ENCODE measurements around the gene ARHGEF19. TPM values are rescaled to one million over a fixed set of nuclear protein-coding genes. Genes with fewer than 3 reads are reported as not detected.

Gene ARHGEF19
- total RNA-seq (2022; extraction: Qiagen RNA extraction) = 5.1 to 5.9 TPM (median 5.2 TPM) in 5 replicates

DNA sequence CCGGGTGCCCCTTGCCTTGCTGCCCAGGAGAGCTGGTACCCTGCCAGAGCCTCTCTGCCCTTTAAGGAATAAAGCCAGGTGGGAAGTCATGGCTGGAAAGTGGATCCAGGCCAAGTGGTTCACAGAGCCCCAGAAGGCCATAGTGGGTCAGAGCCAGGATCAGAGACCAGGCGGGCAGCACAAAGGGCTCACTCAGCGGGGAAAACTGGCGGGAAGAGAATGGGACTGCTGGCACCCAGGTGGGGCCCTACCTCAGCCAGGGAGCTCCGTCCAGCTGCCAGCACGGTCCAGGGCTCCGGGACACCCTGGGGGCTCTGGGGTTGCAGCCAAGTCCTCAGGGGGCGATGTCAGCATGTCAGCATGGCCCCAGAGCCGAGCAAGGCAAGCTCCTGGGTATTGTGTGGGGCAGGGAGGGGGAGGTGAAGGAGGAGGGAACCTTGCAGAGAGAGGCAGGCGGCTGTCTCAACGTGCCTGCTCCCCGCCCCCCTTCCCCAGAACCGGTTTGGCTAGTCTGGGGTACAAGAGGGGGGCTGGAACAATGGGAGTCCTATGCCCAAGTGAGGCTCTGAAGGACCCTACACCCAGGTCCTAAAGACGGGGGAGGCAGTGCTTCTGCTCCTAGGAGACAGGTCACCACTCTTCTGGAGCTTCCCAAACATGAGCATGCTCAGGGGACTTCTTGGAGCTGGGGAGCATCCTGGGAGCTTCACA lies at the start of gene ARHGEF19:
Gene ARHGEF19 (minus strand): TSS at position 402 of the 711 bp plus-strand sequence. CDS start 3,598 bp downstream, outside the sequence.

GRCh38 chr1:16236511-16237342 lies 24.3 kb upstream of the ARHGEF19 start, which contains the start of gene CPLANE2:
TSS of gene CPLANE2 (minus strand) at chr1:16237183. CDS start at chr1:16236742, 441 bp downstream.

DNA sequence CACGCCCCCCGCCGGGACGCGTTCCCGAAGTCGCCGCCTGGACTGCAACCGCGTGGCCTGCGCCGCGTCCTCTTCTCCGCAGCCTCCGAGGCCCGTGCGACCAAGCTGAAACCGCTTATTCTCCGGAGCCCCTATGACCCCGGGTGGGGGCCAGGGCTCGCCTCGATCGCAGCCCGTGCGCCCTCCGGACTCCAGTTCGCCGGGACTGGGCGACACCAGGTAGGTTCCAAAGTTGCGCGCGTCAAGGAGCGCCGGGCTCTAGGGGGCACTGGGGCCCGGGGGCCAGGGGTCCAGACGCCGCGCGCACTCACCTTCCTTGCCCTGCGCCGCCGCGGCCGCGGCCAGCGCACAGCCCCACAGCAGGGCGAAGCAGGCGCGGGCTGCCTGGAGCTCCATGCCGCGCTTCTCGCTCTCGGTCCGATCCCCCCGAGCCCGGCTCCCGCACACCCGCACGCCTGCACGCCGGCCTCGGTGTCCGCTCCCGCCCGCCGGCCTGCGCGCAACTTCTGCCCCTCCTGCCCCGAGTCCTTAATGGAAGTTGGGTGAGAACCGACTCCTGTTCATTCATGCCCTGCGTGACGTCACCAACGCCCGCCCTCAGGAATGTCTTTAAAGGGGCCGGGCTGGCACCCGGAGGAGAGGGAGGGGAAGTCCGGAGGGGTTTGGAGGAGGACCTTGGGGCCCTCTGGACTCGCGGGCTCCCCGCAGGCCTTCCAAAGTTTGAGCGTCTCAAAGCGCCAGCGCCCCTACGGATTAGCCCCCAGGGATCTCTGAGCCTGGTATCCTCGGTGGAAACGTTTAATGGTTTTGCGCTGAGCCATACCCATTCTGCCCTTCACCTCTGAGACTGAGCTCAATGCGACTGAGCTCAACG lies 56.7 kb downstream of the ARHGEF19 start, which contains the start of gene EPHA2:
Gene EPHA2 (minus strand): TSS at position 533 of the 874 bp plus-strand sequence. CDS start 137 bp downstream, at position 396.

Other genes with a start within 250 kb of the ARHGEF19 start
- 9.7 to 13.9 TPM (median 12.7 TPM) in 5 replicates for gene ZBTB17, start 236.6 kb downstream of the ARHGEF19 start, total RNA-seq (2022; extraction: Qiagen RNA extraction)
- not detected in 5 replicates for gene SRARP, start 208.4 kb downstream of the ARHGEF19 start, total RNA-seq (2022; extraction: Qiagen RNA extraction)
- 0.05 to 0.14 TPM (median 0.09 TPM) in 4 of 5 replicates, not detected in the other for gene HSPB7, start 194.6 kb downstream of the ARHGEF19 start, total RNA-seq (2022; extraction: Qiagen RNA extraction)
- 0.04 to 0.07 TPM (median 0.05 TPM) in 4 of 5 replicates, not detected in the other for gene CLCNKA, start 190.6 kb downstream of the ARHGEF19 start, total RNA-seq (2022; extraction: Qiagen RNA extraction)
- gene CLCNKB, start 168.9 kb downstream of the ARHGEF19 start, total RNA-seq (2022; extraction: Qiagen RNA extraction) = 0.06 to 0.14 TPM (median 0.11 TPM) in 5 replicates
- gene FAM131C, start 139.0 kb downstream of the ARHGEF19 start, total RNA-seq (2022; extraction: Qiagen RNA extraction) = 12.6 to 20.3 TPM (median 19.8 TPM) in 5 replicates
- gene EPHA2, start 56.6 kb downstream of the ARHGEF19 start, total RNA-seq (2022; extraction: Qiagen RNA extraction) = 81.6 to 130 TPM (median 125 TPM) in 5 replicates
- gene CPLANE2, start 24.5 kb upstream of the ARHGEF19 start, total RNA-seq (2022; extraction: Qiagen RNA extraction) = 2.1 to 4.1 TPM (median 3.6 TPM) in 5 replicates
- gene FBXO42, start 139.8 kb upstream of the ARHGEF19 start, total RNA-seq (2022; extraction: Qiagen RNA extraction) = 6.5 to 9.2 TPM (median 7.9 TPM) in 5 replicates
- 75.5 to 99.2 TPM (median 95.8 TPM) in 5 replicates for gene SZRD1, start 154.6 kb upstream of the ARHGEF19 start, total RNA-seq (2022; extraction: Qiagen RNA extraction)
- gene SPATA21, start 224.8 kb upstream of the ARHGEF19 start, total RNA-seq (2022; extraction: Qiagen RNA extraction) = 0.04 to 0.12 TPM (median 0.04 TPM) in 3 of 5 replicates, not detected in the others
- gene NECAP2, start 228.1 kb upstream of the ARHGEF19 start, total RNA-seq (2022; extraction: Qiagen RNA extraction) = 39.0 to 42.6 TPM (median 41.0 TPM) in 5 replicates

All from A549 treated with dexamethasone at 1 μM for 4 hours (cell line).